NCI-H1092 treated with DMSO at 0.1 percent for 48 hours (cell line): ENCODE measurements around the gene GLI1.
A peak's percentile ranks its signal among the peaks of the same experiment; 100 is the strongest.
"Not testable (repeated sequence)": the region's sequence is repeated elsewhere in the genome, so short reads cannot be mapped to it uniquely, and the experiment has no call there.

Experiments
- DNase-seq: peaks from one replicate; lab custom pipeline; 2025; lab: John Stamatoyannopoulos, UW

Gene GLI1

GRCh38 chr12:57498132-57498502, 38.5 kb downstream of the GLI1 start:
- DNase-seq, result no peak

DNA sequence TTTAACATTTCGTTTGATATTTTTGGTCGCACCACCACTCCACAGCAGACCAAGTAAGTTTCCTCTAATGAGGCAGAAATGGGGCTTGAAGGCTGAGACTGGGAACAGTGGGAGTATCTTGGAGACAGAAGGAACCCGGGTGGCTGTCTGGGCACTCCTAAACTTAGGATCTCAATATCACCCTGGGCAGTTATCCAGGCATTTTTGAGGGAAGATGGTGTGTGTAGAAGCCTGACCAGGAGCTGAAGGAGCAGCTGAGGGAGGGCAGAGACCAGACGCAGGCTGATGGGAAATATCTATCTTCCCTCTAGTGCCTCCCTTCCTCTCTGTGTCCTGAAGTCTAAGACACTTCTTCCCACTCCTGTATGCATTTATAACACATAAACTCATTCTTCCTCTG, 39.0 kb downstream of the GLI1 start:
- no peak for DNase-seq

DNA sequence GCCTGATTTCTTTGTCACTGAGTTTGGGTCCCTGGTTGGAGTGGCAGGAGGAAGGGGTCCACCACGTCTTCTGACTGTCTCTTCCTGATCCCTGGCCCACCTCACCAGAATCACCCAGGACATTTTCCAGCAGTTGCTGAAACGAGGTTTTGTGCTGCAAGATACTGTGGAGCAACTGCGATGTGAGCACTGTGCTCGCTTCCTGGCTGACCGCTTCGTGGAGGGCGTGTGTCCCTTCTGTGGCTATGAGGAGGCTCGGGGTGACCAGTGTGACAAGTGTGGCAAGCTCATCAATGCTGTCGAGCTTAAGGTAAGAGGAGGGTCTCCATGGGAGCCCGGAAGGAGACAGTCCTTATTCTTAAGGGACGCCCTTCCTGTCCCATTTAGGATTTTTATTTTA, 40.6 kb downstream of the GLI1 start:
- DNase-seq, result no peak

DNA sequence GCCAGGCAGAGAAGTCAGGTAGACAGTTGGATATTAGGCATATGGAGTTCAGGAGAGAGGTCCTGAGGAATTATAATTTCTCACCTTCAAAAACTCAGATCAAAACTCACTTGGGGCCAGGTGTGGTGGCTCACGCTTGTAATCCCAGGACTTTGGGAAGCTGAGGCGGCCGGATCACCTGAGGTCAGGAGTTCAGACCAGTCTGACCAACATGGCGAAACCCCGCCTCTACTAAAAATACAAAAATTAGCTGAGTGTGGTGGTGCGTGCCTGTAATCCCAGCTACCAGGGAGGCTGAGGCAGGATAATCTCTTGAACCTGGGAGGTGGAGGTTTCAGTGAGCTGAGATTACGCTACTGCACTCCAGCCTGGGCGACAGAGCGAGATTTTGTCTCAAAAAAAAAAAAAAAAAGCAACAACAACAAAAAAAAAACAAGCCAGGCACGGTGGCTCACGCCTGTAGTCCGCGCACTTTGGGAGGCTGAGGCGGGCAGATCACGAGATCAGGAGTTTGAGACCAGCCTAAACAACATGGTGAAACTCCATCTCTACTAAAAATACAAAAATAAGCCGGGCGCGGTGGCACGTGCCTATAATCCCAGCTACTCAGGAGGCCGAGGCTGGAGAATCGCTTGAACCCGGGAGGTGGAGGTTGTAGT, 42.9 kb downstream of the GLI1 start:
- DNase-seq, result not testable (repeated sequence)

- not testable (repeated sequence) for DNase-seq
Measured at GRCh38 chr12:57506541-57506940, 47.0 kb downstream of the GLI1 start.

DNA sequence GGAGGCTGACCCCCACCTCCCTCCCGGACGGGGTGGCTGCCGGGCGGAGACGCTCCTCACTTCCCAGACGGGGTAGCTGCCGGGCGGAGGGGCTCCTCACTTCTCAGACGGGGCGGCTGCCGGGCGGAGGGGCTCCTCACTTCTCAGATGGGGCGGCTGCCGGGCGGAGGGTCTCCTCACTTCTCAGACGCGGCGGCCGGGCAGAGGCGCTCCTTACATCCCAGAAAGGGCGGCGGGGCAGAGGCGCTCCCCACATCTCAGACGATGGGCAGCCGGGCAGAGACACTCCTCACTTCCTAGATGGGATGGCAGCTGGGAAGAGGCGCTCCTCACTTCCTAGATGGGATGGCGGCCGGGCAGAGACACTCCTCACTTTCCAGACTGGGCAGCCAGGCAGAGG, 48.2 kb downstream of the GLI1 start:
- not testable (repeated sequence) for DNase-seq

GRCh38 chr12:57511161-57511560, 51.6 kb downstream of the GLI1 start:
- DNase-seq, result no peak

- no peak for DNase-seq
Measured at GRCh38 chr12:57511588-57512325, 52.2 kb downstream of the GLI1 start.

- no peak for DNase-seq
Measured at GRCh38 chr12:57512665-57513064, 53.1 kb downstream of the GLI1 start.

DNA sequence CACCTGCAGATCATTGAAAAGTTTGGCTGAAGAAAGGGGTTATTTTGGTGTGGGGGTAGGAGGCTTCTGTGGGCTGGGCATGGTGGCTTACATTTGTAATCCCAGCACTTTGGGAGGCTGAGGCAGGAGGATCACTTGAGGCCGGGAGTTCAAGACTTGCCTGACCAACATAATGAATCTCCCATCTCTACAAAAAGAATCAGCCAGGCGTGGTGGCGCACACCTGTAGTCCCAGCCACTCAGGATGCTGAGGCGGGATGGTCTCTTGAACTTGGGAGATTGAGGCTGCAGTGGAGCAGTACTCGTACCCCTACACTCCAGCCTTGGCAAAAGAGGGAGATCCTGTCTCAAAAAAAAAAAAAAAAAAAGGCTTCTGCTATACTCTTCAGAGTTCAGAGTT, 53.7 kb downstream of the GLI1 start:
- DNase-seq, result no peak

- DNase-seq, result not testable (repeated sequence)
Measured at GRCh38 chr12:57513677-57514076, 54.1 kb downstream of the GLI1 start.

DNA sequence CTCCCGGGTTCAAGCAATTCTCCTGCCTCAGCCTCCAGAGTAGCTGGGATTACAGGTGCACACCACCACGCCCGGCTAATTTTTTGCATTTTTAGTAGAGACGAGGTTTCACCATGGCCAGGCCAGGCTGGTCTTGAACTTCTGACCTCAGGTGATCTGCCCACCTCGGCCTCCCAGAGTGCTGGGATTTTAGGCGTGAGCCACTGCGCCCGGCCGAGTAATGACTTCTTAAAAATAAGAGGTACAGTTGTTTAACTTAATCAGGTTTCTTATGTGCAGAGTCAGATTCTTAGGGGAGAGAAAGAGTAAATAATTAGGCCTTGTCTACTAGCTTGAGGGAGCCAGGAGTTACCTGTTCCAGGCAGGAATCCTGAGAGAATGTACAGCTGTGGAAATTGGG, 54.7 kb downstream of the GLI1 start:
- DNase-seq, result not testable (repeated sequence)

DNA sequence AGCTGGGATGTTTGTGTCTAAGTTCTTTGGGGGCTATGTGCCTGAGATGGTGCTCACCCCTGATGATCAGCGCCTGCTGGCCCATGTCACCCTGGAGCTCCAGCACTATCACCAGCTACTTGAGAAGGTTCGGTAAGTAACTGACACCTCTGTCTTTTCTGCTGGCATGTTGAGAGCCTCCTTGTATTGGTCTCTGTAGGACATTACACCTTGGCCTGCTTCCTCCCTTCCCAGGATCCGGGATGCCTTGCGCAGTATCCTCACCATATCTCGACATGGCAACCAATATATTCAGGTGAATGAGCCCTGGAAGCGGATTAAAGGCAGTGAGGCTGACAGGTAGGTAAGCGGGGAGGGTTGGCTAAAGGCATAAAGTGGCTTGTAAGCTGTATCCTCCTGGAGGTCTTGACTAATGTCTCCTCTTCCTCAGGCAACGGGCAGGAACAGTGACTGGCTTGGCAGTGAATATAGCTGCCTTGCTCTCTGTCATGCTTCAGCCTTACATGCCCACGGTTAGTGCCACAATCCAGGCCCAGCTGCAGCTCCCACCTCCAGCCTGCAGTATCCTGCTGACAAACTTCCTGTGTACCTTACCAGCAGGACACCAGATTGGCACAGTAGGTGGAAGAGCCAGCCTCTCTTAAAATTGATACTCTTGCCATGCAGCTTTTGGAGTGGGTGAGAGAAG, 55.3 kb downstream of the GLI1 start:
- no peak for DNase-seq

GRCh38 chr12:57515408-57515933, 55.9 kb downstream of the GLI1 start:
- no peak for DNase-seq

DNA sequence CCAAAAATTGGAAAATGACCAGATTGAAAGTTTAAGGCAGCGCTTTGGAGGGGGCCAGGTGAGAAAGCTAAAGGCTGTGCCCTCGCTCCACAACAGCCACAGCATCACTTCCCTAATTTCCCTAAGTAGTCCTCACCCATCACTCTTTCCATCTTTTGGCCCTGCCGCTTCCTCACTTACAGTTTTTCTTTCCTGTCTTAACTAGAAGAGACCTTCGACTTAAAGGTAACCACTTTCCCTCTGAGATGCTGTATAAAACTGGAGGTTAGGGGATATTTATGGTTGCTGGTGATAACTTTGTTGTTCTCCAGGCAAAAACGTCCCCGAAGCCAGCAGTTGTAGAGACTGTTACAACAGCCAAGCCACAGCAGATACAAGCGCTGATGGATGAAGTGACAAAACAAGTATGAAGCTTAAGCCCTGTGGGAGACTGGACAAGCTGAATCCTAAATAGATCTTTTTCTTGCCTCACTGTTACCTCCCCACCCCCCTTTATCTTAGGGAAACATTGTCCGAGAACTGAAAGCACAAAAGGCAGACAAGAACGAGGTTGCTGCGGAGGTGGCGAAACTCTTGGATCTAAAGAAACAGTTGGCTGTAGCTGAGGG, 56.5 kb downstream of the GLI1 start:
- no peak for DNase-seq

- no peak for DNase-seq
Measured at GRCh38 chr12:57516617-57517153, 57.1 kb downstream of the GLI1 start.

DNA sequence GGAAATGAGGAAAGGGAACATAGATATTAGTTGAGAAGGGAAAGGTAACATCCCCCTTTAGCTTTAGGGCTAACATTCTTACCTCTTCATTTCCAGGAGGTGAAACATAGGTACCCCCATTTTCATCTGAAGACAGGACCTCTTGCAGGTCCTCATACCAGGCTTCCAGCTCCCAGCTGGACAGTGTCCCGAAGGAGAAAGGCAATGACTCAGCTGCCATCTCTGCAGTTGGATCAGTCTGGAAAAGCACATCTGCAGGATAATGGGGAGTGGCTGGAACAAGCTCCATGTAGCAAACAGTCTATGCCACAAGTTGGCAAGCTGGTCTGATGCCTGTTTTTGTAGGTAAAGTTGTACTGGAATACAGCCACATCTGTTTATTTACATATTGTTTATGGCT, 57.6 kb downstream of the GLI1 start:
- DNase-seq, result no peak

GRCh38 chr12:57517718-57518117, 58.1 kb downstream of the GLI1 start:
- DNase-seq, result not testable (repeated sequence)

DNA sequence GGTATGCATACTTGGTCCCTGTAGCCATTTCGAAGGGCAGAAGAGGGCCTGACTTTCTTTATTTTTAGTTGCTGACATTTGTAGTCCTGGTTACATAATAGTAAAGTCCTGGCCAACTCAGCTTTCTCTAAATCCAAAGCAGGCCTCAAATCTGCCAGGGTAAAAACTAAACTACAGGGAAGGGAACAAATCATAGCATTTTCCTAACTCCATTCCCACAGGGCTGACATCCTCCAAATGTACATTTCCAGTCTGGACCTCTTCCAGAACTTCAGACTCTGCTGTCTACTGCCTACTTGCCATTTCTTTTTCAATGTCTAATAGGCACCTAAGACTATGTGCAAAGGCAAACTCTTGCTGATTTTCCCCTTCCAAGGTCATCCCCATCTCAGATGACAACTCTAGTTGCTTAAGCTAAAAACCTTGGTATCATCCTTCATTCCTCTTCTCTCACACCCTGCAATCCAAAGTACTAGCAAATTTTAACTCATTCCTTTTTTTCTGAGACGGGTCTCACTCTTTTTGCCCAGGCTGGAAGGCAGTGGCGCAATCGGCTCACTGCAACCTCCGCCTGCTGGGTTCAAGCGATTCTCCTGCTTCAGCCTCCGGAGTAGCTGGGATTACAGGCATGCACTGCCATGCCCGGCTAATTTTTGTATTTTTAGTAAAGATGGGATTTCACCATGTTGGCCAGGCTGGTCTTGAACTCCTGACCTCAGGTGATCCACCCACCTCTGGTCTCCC, 58.8 kb downstream of the GLI1 start:
- no peak for DNase-seq

DNA sequence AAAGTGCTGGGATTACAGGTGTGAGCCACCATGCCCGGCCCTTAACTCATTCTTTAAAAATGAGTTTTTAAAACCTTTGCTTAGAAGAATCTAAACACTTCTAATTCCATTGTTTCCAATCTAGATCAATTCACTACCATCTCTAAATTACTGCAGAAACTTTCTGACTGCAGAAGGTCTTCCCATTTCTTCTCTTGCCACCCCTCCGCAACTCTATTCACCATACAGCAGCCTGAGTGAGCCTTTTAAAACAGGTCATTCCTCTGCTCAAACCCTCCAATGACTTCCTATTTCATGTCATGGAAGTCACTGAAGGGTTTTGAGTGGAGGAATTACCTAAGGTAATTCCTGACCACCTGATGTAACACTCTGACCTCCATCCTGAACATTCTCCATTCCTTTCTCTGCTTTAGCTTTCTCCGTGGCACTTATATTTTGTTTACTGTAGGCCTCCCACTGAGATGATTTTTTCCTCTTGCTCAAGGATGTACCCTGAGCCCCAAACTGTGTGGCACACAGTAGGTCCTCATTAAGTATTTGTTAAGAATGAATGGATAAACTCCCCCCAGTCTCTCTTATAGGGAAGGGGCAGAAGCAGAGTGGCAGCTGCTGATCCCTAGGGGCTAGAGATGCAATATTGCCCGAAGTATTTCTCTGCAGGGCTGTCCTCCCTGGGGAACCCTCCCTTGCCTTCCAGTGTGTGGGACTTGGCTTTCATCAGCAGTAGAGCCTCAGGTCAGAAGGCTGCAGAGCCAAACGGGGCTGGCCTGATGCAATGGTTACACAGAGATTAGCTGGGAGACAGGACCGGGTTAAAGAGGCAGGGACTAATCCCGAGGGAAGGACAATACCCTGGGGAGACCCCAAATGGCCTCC, 59.6 kb downstream of the GLI1 start:
- DNase-seq, result no peak

DNA sequence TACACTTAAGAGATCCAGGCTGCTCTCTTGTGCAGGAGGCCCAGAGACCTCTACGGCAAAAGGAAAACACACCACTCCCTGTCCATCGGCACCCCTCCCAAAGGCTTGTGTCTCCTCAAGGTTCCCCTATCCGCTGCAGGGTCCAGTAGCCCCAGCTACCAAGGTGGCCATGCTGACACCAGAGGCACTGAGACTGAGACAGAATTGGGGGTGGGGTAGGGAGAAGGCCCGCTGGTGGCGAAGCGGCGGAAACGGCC, 60.1 kb downstream of the GLI1 start:
- peak; percentile 19 for DNase-seq
